ENCODE measurements around the gene PFDN6.

GRCh38 chr6:33321227-33321626, 31.8 kb downstream of the PFDN6 start:
- TF ChIP-seq, protein P1, sequence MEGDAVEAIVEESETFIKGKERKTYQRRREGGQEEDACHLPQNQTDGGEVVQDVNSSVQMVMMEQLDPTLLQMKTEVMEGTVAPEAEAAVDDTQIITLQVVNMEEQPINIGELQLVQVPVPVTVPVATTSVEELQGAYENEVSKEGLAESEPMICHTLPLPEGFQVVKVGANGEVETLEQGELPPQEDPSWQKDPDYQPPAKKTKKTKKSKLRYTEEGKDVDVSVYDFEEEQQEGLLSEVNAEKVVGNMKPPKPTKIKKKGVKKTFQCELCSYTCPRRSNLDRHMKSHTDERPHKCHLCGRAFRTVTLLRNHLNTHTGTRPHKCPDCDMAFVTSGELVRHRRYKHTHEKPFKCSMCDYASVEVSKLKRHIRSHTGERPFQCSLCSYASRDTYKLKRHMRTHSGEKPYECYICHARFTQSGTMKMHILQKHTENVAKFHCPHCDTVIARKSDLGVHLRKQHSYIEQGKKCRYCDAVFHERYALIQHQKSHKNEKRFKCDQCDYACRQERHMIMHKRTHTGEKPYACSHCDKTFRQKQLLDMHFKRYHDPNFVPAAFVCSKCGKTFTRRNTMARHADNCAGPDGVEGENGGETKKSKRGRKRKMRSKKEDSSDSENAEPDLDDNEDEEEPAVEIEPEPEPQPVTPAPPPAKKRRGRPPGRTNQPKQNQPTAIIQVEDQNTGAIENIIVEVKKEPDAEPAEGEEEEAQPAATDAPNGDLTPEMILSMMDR (IDR thresholded peaks at IDR 0.05 in 2 of 3, conservative IDR thresholded peaks at IDR 0.05 in 1 of 3; ENCODE audit: borderline replicate concordance in 1 of 3, insufficient read depth in 1 of 3, low read depth in 2 of 3, low read length in 2 of 3) = no peak
- no peak for TF ChIP-seq EZH2phosphoT487 (IDR thresholded peaks at IDR 0.05; ENCODE audit: borderline replicate concordance)
- no peak for TF ChIP-seq RAD21 (IDR thresholded peaks at IDR 0.05; ENCODE audit: low read depth)
- TF ChIP-seq, protein P2, sequence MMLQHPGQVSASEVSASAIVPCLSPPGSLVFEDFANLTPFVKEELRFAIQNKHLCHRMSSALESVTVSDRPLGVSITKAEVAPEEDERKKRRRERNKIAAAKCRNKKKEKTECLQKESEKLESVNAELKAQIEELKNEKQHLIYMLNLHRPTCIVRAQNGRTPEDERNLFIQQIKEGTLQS (IDR thresholded peaks at IDR 0.05) = no peak
- TF ChIP-seq POLR2AphosphoS5 (IDR thresholded peaks at IDR 0.05; ENCODE audit: low read depth, low read length) = no peak
- TF ChIP-seq SIN3A (IDR thresholded peaks at IDR 0.05; ENCODE audit: low read depth) = no peak
- TF ChIP-seq EZH2 (IDR thresholded peaks at IDR 0.05) = no peak
- TF ChIP-seq SP1 (IDR thresholded peaks at IDR 0.05; ENCODE audit: low read depth) = no peak
- no peak for TF ChIP-seq POLR2A (IDR thresholded peaks at IDR 0.05; ENCODE audit: borderline replicate concordance, extremely low read depth, insufficient read depth, insufficient read length)
- TF ChIP-seq FOSL1 (IDR thresholded peaks at IDR 0.05; ENCODE audit: low read depth) = no peak
- no peak for TF ChIP-seq ZNF274 (IDR thresholded peaks at IDR 0.05; ENCODE audit: low read depth, low read length)
- no peak for TF ChIP-seq YY1 (IDR thresholded peaks at IDR 0.05; ENCODE audit: extremely low read depth, insufficient replicate concordance, low read depth, low read length)
- TF ChIP-seq MAX (IDR thresholded peaks at IDR 0.05) = no peak
